Measurements from ENCODE around the gene ANXA5. TPM values are rescaled to one million over a fixed set of nuclear protein-coding genes. Genes with fewer than 3 reads are reported as not detected.

ANXA5 gene
- total and polyA plus RNA-seq, 9 of the 15 experiments (the other 6 are each of a cell fraction or from before 2014, with no cell fraction given) = 49.9 to 131 (median 84.5) TPM

DNA sequence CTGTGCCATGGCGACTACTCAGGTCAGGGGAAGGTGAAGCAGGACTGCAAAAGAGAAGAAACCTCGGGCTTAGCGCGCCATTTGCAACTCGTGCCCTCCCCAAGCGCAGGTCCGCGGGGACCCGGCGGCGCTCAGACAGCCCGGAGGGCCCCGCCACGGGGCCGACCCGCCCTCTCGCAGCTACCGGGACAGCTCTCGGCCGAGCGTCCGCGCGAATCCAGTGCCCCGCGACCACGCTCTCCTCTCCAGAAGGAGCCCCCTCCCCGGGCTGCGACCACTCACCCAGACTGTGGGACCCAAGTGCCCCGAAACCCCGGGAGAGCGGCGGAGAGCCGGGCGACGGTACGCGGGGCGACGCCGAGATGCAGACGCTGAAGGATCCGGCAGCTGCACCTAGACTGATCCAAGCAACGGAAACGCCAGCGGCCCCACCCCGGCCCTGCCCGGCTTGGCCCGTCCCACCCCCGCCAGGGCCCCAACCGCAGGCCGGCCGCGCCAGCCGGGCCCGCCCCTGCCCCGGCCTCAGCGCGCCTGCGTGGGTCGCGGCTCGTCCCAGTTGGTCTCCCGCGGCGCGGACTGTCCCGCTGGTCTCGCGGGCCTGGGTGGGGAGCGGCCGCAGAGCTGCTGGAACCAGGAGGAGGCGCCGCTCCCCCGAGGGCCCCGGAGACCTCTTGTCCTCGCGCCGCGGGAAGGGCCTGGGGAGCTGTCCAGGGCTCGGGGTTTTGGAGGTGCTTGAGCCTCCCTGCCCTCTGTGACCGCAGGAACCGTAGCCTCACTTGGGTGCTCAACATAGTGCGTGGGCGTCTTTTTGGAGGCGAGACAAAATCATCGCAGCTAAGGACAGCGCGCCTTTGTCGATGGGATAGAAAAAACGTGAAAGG lies at the start of gene ANXA5 (continued):
- TF ChIP-seq, protein P1, sequence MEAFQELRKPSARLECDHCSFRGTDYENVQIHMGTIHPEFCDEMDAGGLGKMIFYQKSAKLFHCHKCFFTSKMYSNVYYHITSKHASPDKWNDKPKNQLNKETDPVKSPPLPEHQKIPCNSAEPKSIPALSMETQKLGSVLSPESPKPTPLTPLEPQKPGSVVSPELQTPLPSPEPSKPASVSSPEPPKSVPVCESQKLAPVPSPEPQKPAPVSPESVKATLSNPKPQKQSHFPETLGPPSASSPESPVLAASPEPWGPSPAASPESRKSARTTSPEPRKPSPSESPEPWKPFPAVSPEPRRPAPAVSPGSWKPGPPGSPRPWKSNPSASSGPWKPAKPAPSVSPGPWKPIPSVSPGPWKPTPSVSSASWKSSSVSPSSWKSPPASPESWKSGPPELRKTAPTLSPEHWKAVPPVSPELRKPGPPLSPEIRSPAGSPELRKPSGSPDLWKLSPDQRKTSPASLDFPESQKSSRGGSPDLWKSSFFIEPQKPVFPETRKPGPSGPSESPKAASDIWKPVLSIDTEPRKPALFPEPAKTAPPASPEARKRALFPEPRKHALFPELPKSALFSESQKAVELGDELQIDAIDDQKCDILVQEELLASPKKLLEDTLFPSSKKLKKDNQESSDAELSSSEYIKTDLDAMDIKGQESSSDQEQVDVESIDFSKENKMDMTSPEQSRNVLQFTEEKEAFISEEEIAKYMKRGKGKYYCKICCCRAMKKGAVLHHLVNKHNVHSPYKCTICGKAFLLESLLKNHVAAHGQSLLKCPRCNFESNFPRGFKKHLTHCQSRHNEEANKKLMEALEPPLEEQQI (IDR thresholded peaks at IDR 0.05) = 0 out of 2 replicates have a peak, but pooled peaks have one; percentile 8
- peak; percentile 54; the same call in 1 of the 2 replicates for TF ChIP-seq LCOR (CRISPR knock-in tag; IDR thresholded peaks at IDR 0.05)
- TF ChIP-seq MAZ (CRISPR knock-in tag; conservative IDR thresholded peaks at IDR 0.05 in 1 of 2, IDR thresholded peaks at IDR 0.05 in 1 of 2) = peak; percentile 55 to 58; a peak in 2 of 4 replicates
- TF ChIP-seq, protein P2, sequence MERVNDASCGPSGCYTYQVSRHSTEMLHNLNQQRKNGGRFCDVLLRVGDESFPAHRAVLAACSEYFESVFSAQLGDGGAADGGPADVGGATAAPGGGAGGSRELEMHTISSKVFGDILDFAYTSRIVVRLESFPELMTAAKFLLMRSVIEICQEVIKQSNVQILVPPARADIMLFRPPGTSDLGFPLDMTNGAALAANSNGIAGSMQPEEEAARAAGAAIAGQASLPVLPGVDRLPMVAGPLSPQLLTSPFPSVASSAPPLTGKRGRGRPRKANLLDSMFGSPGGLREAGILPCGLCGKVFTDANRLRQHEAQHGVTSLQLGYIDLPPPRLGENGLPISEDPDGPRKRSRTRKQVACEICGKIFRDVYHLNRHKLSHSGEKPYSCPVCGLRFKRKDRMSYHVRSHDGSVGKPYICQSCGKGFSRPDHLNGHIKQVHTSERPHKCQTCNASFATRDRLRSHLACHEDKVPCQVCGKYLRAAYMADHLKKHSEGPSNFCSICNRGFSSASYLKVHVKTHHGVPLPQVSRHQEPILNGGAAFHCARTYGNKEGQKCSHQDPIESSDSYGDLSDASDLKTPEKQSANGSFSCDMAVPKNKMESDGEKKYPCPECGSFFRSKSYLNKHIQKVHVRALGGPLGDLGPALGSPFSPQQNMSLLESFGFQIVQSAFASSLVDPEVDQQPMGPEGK (CRISPR knock-in tag; IDR thresholded peaks at IDR 0.05; ENCODE audit: borderline replicate concordance) = no peak
- TF ChIP-seq ZNF75A (CRISPR knock-in tag; IDR thresholded peaks at IDR 0.05) = no peak
- peak in 1 of 2 experiments; percentile 64 for TF ChIP-seq NONO (IDR thresholded peaks at IDR 0.05; ENCODE audit: low read depth in 2 of 2, low read length in 1 of 2)
- TF ChIP-seq SAP30 (IDR thresholded peaks at IDR 0.05; ENCODE audit: borderline replicate concordance, insufficient read depth, low read depth, low read length, poor library complexity, severe bottlenecking) = no peak
- TF ChIP-seq, protein P3, sequence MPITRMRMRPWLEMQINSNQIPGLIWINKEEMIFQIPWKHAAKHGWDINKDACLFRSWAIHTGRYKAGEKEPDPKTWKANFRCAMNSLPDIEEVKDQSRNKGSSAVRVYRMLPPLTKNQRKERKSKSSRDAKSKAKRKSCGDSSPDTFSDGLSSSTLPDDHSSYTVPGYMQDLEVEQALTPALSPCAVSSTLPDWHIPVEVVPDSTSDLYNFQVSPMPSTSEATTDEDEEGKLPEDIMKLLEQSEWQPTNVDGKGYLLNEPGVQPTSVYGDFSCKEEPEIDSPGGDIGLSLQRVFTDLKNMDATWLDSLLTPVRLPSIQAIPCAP (CRISPR knock-in tag; IDR thresholded peaks at IDR 0.05; ENCODE audit: borderline replicate concordance) = no peak
- peak; percentile 30 for TF ChIP-seq RBM22 (IDR thresholded peaks at IDR 0.05; ENCODE audit: low read depth, low read length, poor library complexity, severe bottlenecking)
- TF ChIP-seq ZNF133 (CRISPR knock-in tag; IDR thresholded peaks at IDR 0.05) = no peak
- TF ChIP-seq NELFE (IDR thresholded peaks at IDR 0.05; ENCODE audit: insufficient read depth, insufficient read length) = no peak
